ENCODE data around the gene SH3GL1.

Gene SH3GL1

DNA sequence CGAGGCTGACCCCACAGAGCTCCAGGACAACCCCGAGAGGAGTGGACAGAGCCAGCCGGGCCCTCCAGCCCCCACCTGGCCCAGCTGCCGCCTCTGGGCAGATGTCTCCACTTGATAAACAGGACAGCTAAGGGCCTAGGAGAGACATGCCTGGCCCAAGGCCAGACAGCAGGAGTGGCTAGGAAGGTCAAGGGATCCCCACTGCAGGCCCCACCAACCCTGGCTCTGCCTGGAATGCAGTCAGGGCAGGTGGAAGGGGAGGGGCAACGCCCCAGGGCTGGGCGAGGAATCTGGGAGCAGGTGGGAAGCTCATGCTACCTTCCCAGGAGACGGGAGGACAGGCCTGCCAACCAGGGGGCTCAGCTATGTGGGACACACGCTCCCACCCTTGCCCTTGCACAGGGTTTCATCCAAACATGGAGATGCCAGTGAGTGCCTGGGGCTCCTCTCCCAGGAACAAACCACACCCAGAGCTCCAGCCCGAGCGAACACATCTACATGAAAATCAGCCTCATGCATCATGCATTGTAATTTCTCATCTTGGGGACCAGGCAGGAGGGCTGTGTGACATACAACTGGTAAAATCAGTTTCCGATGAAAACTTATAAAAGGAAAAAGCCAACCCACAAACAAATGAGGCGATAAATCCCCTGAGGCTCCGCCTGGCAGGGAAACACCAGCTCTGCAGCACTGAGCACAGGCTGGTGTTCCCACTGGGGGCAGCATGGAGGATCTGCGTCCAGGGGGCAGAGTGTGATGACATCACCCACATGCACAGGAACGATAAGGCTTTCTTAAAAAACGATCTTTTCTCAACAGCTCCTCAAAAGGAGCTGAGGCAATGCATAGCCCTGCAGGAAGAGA lies 25.0 kb downstream of the SH3GL1 start:
- no peak for DNase-seq

DNA sequence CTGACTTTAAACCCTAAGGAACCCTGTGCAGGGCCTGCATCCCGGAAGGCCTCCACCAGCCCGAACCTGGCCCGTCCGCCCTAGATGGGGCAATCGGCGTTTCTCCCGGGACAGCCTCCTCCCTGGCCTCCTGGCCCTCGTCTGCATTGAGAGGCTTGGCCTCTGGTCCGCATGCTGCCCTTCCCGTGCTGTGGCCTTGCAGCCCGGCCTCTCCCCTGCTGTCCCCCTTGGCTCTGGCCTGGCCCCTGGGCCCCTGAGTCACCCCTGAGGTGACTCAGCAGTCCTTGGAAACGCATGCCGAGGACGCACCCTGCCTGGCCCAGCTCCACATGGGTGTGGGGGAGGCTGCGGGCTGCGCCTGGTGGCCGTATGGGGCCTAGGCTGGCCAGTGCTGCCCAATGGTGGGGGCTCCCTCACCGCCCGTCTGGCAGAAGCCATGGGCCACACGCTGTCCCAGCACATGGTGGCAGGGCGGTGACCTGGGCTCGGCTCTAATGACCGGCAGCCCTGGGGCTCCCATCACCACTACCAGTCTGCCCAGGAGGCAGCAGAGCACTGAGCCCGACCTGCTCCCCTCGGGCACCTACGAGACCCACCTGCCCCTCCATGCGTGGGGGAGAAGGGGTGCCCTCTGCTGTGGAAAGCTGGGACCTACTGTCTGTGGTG lies 25.7 kb downstream of the SH3GL1 start:
- DNase-seq = no peak

DNA sequence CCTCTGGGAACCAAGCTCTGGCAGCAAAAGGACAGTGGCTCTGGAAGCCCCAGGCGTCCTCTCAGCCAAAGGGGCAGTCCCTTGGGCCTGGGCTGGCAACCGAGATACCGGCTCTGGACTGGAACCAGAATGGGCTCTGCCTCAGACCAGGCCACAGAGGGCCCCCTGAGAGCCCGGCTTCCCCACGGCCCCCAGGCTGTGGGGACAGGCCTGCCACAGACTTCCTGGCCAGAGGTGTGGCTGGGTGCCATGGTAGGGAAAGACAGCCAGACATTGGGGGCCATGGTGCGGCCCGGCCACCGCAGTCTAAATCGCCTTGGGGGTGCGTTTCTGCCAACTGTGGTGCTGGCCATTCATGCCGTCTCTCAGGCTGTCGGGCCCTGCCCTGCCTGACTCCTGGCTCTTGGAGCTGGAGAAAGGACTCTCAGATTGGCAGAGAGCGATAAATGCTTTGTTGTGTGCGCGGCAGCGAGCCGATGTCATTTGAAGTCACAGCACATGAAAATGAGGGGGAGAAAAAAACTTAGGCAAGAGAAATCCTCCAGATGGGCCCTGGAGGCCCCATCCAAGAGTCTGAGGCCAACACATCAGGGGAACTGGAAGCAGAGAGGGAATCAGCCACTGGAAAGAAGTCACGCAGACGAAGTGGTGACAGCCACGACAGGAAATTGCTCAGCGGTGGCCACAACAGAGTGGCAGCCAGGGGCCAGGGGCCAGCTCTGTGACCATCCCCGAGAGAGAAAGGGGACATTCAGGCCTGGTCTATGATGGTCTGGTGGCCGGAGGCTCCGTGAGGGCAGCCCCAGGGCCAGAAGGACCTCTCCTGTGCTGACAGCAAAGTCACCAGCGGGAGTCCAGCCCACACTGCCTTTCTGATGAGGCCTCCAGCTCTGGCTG lies 26.5 kb downstream of the SH3GL1 start:
- DNase-seq = no peak

DNA sequence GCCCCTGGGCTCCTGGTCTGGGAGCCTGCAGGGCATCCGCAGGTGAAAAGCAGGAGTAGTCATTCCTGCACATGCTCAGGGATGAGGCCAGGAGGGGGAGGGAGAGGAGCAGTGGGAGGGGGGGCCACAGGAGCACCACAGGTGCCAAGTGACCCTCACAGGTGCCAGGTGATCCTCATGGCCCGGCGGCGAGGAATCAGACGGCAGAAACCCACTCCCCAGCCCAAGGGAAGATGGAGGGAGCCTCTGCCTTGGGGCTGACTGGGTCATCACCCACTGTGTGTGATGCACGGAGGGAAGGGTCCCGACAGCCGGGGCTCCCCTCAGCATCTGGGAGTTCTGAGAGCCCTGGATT lies 27.4 kb downstream of the SH3GL1 start:
- DNase-seq = no peak

DNA sequence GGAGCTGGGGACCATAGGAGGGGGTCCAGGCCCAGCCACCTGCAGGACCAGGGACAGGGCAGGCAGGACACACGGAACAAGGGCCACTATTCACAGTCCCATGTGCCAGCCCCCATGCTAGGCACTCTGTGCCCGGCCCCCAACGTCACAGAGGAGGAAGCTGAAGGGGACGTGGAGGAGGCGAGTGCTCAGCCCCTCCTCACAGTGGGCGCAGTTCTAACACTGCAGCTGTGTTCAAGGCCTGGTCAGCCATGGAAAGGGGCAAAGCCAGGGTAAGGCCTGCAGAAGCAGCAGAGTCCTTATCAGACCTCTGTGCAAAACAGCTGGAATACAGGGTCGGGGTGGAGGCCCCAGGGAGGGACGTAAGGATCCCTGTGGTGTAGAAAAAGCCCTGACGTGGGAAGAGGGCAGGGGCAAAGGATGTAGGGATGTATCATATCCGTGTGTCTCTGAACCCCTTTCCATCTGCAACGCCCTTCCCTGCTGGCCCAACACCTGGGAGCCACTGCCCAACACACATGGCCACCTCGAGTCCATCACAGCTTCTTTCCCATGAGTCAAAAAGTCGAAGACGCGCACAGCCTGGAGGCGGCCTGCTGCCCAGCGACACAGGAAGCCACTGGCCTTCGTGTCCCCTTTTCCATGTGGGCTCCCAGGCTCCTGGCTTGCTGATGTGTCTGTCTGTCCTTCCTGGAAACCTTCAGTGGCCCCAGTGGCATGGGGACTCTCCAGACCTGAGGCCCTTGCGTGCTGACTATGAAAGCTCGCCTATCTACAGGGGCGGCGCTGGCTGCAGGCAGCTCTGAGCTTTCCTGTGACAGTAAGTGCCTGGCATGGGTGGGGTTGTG lies 28.0 kb downstream of the SH3GL1 start:
- DNase-seq = no peak

DNA sequence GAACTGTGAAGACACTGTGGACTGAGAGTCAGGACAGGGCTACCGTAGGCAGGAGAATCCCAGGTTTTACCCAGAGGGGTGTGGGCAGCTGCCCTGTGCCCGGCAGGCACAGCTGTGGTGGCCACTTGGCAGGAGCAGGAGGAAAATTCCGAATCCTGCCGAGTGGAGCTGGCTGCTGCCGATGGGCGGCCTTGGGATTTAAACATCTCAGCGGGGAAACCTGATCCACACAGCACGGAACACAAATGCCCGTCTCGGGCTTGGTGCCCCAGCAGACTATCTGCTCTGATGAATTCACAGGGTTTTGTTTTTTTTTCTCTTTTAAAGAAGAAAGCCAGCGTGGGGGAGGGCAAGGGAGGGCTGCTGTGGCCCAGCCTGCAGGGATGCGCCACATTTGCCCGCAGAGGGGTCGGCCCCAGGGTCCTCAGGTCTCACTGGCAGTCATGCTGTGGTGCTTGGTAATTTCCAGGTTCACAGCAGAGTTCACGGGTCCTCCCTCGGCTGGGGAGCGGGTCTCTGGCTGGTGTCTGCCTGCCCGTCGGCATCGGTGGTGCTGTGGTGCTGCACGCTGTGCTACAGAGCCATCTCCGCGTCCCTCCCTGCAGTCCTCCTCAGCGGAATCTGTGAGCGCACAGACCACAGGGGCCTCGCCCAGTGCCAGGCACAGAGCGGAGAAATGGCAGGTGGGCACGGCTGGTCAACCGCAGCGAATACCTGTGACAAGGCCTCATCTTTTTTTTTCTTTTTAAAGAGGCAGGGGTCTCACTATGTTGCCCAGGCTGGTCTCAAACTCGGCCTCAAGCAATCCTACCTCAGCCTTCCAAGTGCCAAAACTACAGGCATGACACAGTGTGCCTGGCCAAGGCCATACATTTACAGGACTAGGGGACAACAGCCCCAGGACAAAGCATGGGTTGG lies 28.8 kb downstream of the SH3GL1 start:
- no peak for DNase-seq

DNA sequence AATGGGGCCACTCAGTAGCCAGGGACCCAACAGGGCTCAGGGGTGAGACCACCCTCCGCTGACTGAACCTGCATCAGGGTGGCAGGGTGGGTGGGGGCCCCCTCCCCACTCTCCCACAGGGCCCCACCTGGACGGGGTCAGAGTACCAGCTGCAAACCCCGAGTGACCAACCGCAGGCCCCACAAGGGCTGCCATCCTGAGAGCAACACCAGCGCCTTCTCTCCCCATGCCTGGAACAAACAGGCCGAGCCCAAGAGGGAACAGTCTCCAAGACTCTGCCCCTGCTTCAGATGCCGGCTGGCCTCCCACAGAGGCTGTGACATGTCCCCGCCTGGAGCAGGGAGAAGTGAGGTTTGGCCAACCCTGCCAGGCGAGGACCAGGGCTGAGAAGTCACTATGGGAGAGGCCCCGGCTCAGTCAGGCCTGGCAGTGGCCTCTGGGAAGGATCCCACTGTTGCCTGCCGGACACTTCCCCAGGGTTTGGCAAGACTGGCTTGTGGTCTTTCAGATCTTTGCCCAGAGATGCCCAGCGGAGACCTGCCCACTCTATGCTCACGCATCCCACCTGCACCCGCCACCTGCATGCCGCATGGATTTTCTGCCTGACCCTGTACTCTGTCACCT lies 29.8 kb downstream of the SH3GL1 start:
- DNase-seq = no peak

DNA sequence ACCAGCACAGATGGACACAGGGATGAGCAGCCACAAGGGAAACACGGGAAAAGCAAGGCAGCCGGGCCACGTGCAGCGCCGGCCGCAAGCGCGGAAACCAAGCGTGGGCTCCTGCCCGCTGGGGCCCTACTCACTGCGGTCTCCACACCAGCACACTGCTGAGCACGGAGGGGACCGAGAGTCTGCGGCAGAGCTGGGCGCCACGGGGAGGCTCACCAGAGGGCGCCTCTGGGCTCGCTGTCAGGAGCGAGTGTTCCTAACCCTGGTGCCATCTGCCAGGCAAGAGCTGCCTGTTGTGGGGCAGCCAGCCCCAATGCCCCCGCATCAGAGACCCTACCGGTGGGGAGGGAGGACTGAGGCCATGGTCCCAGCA lies 30.5 kb downstream of the SH3GL1 start:
- DNase-seq = peak; percentile 36 to 86 (median 65)

DNA sequence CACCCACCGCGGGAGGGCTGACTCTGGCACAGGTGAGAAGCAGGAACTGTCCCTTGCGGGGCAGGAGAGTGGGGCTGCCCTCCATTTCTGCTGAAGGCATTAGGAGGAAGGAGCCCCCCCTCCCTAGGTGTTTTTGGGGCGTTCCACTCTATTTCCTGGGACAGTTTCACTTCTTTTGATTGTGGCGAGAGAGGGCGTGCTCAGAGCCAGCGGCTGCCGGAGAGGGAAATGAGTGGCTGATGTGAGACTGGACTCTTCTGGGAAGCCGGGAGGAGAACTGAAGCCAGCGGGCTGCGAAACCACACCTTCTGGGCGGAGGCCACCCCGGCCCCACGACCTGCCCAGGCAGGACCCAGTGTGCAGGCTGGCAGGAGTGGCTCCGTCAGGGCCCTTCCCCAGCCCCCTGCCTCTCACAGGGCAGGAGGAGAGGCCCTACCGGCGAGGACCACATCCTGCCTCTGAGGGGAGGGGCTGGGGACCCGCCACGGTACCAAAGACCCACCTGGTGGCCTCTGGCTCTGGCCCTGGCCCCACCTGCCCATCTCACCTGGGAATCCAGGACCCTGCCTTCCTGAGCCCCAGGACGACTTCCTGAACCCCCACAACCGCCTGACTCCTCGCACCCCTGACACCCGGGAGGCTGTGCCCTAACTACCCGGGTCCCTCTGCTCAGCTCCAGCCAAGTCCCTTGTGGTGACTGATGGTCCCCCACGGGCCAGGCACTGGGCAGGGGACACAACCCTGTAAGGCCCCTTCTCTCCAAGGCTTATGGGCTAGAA lies 31.0 kb downstream of the SH3GL1 start:
- DNase-seq = peak; percentile 27 to 87 (median 67)

DNA sequence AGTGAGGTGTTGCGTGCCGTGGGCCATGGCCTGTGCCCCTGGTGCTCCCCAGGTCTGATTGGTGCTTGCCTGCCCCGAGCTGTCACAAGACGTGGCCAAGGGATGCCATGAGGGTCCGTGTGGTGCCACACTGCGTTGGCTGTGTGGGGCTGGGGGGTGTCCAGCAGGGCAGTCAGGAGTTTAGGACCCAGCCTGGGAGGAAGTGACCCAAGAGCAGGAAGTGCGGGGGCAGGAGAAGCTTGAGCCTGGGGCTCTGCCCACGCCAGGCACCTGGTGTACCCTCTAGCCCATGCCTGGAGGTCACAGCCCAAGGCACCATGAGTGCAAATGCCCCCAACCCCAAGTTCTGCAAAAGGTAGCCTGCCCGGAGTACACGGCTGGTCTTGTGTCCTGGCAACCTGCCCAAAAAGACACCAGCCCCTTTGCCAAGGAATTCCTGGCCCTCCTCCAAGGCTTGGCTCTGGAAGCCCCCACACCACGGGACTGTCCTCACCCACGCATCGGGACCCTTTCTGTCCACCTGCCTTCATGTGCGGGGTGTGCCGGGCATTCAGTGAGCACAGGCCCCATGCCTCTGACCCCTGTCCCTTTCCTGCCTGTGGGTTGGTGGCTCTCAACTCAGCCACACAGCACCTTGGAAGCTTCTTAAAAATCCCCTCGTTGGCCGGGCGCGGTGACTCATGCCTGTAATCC lies 32.1 kb downstream of the SH3GL1 start:
- DNase-seq = no peak

DNA sequence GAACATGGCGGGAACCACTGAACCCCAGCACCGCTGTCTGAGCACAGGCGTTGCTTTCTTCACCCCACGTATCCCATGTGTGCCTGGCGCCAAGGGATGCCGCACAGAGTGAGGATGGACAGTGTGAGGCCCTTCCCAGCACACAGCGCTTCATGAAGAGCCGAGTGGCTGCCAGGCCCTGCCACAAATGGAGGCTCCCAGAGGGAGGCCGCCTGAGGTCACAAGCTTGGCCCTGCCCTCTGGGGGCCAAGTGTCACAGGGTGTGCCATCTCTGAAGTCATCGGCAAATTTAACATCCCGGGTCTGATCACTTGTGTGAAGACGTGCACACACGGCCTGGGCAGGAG lies 32.6 kb downstream of the SH3GL1 start:
- no peak for DNase-seq

DNA sequence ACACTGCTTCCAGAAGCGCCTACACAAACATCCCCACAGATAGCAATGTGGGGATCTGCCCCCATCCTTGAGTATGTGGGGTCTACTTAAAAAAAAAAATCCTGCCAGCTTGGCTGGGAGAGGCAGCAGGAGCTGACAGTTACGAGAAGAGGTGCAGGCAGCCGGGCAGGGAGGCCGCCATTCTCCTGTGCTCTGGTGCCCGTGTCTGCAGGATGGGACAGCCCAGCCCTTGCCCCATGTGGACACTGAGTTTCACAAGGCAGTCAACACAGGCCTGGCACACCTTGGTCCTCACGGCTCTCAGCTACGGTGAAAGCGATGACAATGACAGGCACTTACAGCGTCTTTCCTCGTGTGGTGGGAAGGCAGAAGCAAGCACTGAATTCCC lies 33.0 kb downstream of the SH3GL1 start:
- no peak for DNase-seq

DNA sequence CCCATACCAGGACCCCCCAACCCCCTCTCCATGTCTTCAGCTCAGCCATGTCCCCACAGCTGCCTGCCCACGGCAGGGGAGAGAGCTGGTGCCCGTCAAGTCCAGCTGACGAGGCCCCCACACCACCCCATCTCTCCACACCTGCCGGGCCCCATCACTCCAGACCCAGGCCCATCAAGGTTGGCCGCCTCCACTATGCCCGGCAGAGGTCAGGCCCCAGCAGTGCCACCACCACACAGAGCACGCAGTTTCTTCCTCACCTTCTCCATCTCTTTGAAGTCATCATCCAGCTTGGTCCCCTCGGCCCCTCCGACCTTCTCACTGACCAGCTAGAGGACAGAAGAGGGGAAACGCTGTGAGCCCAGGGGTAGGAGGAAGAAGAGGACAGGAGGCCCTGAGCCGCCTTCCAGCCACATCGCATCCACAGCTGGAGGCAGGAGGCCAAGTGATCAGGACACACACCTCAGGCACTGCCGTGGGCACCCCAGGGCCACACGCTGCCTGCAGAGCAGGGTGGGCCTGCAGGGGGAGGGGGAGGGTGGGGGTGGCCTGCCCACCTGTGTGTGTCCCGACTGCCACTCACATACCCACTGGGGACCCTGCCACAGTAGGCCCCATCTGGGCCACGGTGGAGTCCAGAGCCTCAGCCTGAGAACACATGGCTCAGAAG lies 33.5 kb downstream of the SH3GL1 start:
- no peak for DNase-seq

DNA sequence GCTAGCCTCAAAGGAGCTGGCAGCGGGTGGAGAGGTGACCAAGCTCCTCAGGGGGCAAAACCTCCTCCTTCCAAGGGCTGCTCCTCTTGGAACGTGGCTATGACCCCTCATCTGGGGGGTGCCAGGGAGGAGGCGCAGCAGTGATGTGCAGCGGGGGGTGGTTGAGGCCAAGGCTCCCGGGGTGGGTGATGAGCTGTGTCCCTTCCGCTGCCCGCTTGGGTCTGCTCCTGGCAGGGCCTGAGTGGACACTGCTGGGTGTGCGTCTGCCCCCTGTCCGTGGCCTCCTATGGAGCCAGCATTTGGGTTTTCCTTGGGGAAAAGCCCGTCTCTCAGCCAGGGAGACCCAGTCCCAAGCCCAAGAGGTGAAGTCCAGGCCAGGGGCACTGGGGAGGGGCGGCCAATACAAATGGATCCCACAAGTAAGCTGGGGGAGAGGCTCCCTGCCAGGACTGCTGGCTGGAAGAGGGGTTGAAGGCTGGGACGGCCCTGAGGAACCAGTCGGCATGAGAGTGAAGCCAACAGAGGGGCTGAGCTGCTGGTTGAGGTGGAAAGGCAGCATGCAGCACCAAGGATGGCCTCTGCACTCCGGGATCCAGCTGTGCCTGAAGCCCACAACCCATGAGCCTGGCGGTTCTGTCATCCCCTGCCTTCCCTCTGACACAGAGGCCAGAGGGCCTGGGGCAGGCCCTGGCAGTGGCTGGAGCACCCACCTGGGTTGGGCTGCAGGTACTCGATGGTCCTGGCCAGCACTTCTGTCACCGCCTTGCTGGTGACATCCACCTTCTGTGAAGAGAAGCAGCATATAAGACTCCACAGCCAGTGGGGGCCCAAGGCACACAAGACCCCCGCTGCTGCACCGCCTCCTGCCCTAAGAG lies 34.3 kb downstream of the SH3GL1 start:
- no peak for DNase-seq

DNA sequence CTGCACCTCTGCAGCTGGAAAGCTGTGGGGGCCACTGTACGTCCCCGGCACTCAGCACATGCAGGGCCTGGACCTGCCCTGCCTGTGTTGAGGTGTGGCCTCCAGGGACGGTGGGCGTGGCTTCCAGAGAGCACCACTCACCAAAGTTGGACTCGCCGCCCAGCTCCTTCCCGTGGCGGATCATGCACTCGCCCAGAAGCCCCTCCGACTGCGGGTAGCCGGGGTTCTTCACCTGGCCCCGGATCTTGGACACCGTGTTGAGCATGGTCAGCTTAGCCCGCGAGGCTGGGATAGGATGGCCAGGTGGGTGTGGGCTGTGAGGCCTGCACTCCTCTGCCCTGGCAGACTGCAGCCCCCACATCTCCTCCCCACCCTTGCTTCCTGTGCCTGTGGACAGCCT lies 35.0 kb downstream of the SH3GL1 start:
- no peak for DNase-seq

DNA sequence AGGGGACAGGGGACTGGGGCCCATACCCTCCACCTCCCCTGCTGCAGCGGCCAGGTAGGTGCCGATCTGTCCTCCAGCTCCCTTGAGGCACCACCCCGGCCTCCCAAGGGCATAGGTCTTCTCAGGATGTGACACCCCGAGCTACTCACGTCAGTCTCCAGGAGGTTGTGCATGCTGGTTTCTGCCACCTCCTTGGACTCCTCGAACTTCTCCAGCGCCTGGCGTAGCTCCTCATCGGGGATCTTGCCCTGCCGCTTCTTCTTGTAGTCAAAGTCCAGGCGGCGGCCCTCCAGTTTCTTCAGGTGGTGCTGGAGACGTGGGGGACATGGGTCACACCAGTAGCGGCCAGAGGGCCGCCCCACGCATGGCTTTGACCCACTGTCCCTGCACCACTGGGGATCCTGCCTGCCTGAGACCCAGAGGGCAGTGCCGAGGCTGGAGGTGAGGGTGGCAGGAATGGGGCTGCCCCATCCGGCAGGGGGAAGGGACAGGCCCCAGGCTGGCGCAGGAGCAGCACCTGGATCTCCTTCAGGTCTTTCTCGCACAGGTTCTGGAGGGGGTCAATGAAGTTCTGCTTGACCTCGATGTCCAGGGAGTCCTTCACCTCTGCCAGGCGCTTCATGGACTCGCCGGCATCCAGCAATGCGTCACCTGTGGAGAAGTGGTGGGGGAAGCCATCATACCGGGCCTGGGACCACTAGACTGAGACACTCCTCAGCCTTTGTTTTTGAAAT lies 36.6 kb downstream of the SH3GL1 start:
- no peak for DNase-seq
